SK-N-SH (cell line): Measurements from ENCODE around the gene GRP. TPM values are rescaled to one million over a fixed set of nuclear protein-coding genes. Genes with fewer than 3 reads are reported as not detected.

Experiments
- CTCF ChIA-PET: fragments of 300-600, 350-600 bp; formaldehyde crosslinking; extraction: SDS; loops from one replicate; lab custom pipeline; 2021; lab: Yijun Ruan, JAX
- POLR2A ChIA-PET: fragments of 350-600 bp; sonication (Branson Sonifier 250); formaldehyde crosslinking; extraction: SDS; loops from one replicate; lab custom pipeline; 2020; ENCODE audit warnings: antibody characterized with exemption, inconsistent platforms; lab: Yijun Ruan, JAX
- DNase-seq: peaks from one replicate; pipeline ENCODE4 v3.0.0; 2012
- H2AFZ ChIP-seq: fragments of 200-600 bp; sonication (generic); 2 replicates; pipeline ENCODE4 v1.8.1; 2016; ENCODE audit warnings: antibody characterized with exemption, mild to moderate bottlenecking, low read depth
- H3F3A ChIP-seq: fragments of 200-600 bp; sonication (generic); replicated peaks from 2 replicates; pipeline ENCODE3; 2016; ENCODE audit warnings: antibody characterized with exemption, mild to moderate bottlenecking; ENCODE audit not compliant: insufficient read depth
- H3K27ac ChIP-seq, 2 experiments: fragments of 200-500 bp in 1 of 2; fragments of 200-600 bp in 1 of 2; sonication (Bioruptor generic) in 1 of 2; sonication (generic), shearing (Covaris generic) in 1 of 2; 2 replicates each; pipeline versions ENCODE4 v1.5.1 to v1.6.1; 2014 to 2016; ENCODE audit warnings: low read depth in 2 of 2, inconsistent platforms in 1 of 2, low read length in 1 of 2, mild to moderate bottlenecking in 1 of 2, mixed read lengths in 1 of 2
- H3K27me3 ChIP-seq: fragments of 200-600 bp; sonication (generic), shearing (Covaris generic); 2 replicates; pipeline ENCODE4 v1.6.1; 2016; ENCODE audit warnings: mixed run types; ENCODE audit not compliant: insufficient read depth
- H3K36me3 ChIP-seq, 2 experiments: fragments of 200-500 bp in 1 of 2; fragments of 200-600 bp in 1 of 2; sonication (Bioruptor generic) in 1 of 2; sonication (generic) in 1 of 2; replicated peaks in 1 of 2; 2 replicates each; pipeline versions ENCODE3 to v1.5.1; 2014 to 2016; ENCODE audit warnings: low read length in 1 of 2, mild to moderate bottlenecking in 1 of 2; ENCODE audit not compliant: insufficient read depth in 2 of 2, control insufficient read depth in 1 of 2
- H3K4me1 ChIP-seq, 2 experiments: fragments of 200-500 bp in 1 of 2; fragments of 200-600 bp in 1 of 2; sonication (Bioruptor generic) in 1 of 2; sonication (generic), shearing (Covaris generic) in 1 of 2; 2 replicates each; pipeline versions ENCODE4 v1.5.1 to v1.6.1; 2014 to 2016; ENCODE audit warnings: low read depth in 1 of 2, low read length in 1 of 2, mixed run types in 1 of 2; ENCODE audit not compliant: insufficient read depth in 2 of 2, control insufficient read depth in 1 of 2
- H3K4me2 ChIP-seq: fragments of 200-600 bp; sonication (generic), shearing (Covaris generic); 2 replicates; pipeline ENCODE4 v1.6.1; 2017; ENCODE audit warnings: mixed run types
- H3K4me3 ChIP-seq, 2 experiments: fragments of 200-500 bp in 1 of 2; fragments of 200-600 bp in 1 of 2; sonication (Bioruptor generic) in 1 of 2; sonication (generic), shearing (Covaris generic) in 1 of 2; 2 replicates each; pipeline versions ENCODE4 v1.5.1 to v1.8.1; 2014 to 2016; ENCODE audit warnings: low read depth in 2 of 2, inconsistent platforms in 1 of 2, low read length in 1 of 2, mild to moderate bottlenecking in 1 of 2, mixed read lengths in 1 of 2, moderate library complexity in 1 of 2
- H3K79me2 ChIP-seq: fragments of 200-600 bp; sonication (generic); 2 replicates; pipeline ENCODE4 v1.8.1; 2017; ENCODE audit warnings: mild to moderate bottlenecking; ENCODE audit not compliant: insufficient read depth
- H3K9ac ChIP-seq: fragments of 200-600 bp; sonication (generic); 2 replicates; pipeline ENCODE4 v1.6.1; 2017; ENCODE audit warnings: mixed run types
- H3K9me2 ChIP-seq: fragments of 200-600 bp; sonication (generic); 2 replicates; pipeline ENCODE4 v1.6.1; 2017; ENCODE audit warnings: mixed run types
- H3K9me3 ChIP-seq: fragments of 200-600 bp; sonication (generic); 2 replicates; pipeline ENCODE4 v1.6.1; 2017; ENCODE audit warnings: mixed run types, mild to moderate bottlenecking, moderate library complexity
- H4K20me1 ChIP-seq: fragments of 200-600 bp; sonication (generic); 2 replicates; pipeline ENCODE4 v1.6.1; 2017; ENCODE audit warnings: mild to moderate bottlenecking, mixed run types; ENCODE audit not compliant: insufficient read depth
- CHD2 ChIP-seq: fragments of 150-350 bp; IDR thresholded peaks from 2 replicates; pipeline ENCODE4 v1.6.1; 2018; ENCODE audit warnings: low read length; ENCODE audit not compliant: partially characterized antibody
- ELF1 ChIP-seq: IDR thresholded peaks from 2 replicates; pipeline ENCODE4 v1.4.0; 2012
- EP300 ChIP-seq, 2 experiments: IDR thresholded peaks; 2 replicates each; pipeline versions ENCODE4 v1.4.0 to v1.6.1; 2012; ENCODE audit warnings: borderline replicate concordance in 1 of 2, low read depth in 1 of 2, low read length in 1 of 2
- FOXM1 ChIP-seq: IDR thresholded peaks from 2 replicates; pipeline ENCODE4 v1.4.0; 2012; ENCODE audit warnings: low read depth, mild to moderate bottlenecking
- NFIC ChIP-seq: IDR thresholded peaks from 2 replicates; pipeline ENCODE4 v1.4.0; 2012; ENCODE audit warnings: borderline replicate concordance
- NRF1 ChIP-seq: IDR thresholded peaks from 2 replicates; pipeline ENCODE4 v1.6.1; 2012; ENCODE audit warnings: low read depth, mild to moderate bottlenecking, low read length
- POLR2AphosphoS5 ChIP-seq: IDR thresholded peaks from 2 replicates; pipeline ENCODE4 v1.6.1; 2012; ENCODE audit warnings: low read depth, low read length
- RCOR1 ChIP-seq: fragments of 150-350 bp; IDR thresholded peaks from 2 replicates; pipeline ENCODE4 v1.6.1; 2017; ENCODE audit warnings: antibody characterized with exemption, low read length
- RXRA ChIP-seq: IDR thresholded peaks from 2 replicates; pipeline ENCODE4 v1.4.0; 2012; ENCODE audit warnings: low read depth, mild to moderate bottlenecking, borderline replicate concordance
- SMC3 ChIP-seq: IDR thresholded peaks from 2 replicates; pipeline ENCODE4 v1.6.1; 2012; ENCODE audit warnings: low read depth, low read length, improper control_type of control experiment
- TCF12 ChIP-seq: IDR thresholded peaks from 2 replicates; pipeline ENCODE4 v1.4.0; 2012
- WGBS: methylation state at CpG from one replicate; pipeline ENCODE4 v1.1.6; 2017; ENCODE audit warnings: low lambda C conversion rate; 5-methylcytosine and 5-hydroxymethylcytosine counted together
- polyA plus RNA-seq, 3 experiments: library from polyadenylated mRNA; depleted of rRNA; stranded (reverse); fragments of >200 nt; gene quantifications; 2 replicates each; pipeline ENCODE4 v1.2.3, GENCODE V29; 2012
- TF ChIP-seq, protein P1 (sequence below): IDR thresholded peaks from 2 replicates; pipeline ENCODE4 v1.4.0; 2012; ENCODE audit warnings: low read depth, borderline replicate concordance
- TF ChIP-seq, protein P2 (sequence below): IDR thresholded peaks from 2 replicates; pipeline ENCODE4 v1.4.0; 2012; ENCODE audit warnings: low read depth
- TF ChIP-seq, protein P3 (sequence below): IDR thresholded peaks from 2 replicates; pipeline ENCODE4; 2012

GRP gene
- polyA plus RNA-seq, 1 of the 3 experiments (the other 2 are of a cell fraction), result 2.8 TPM

DNA sequence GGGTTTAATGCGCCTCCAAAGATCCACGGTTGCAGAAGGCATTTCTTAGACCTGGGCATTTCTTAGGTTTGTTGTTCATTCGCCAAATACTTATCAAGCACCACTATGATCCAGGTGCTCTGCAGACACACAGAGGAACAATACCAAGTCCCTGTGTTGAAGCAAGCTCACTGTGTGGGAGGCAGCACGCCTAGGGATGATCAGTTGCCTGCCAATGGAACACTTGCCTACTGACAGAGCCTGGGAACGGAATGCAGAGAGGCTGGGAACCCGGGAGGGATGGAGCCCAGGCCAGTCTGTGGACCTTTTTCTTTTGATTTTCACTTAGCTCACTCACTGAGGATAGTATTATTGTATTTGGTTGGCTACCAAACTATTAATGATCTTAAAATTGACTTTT, 1.9 kb upstream of the GRP start:
- Histone ChIP-seq H3K27ac (no peak overlapping the region), H4K20me1 (no peaks in the 10 kb centered on the region), H3K4me1 (peaks cover 0 to 5% of the 10 kb centered on the region in 2 experiments; a peak in 1 of 4 replicates), H3K36me3 (no peaks in the 10 kb centered on the region), H3K9me2 (no peaks in the 10 kb centered on the region), H3K9ac (no peak overlapping the region), H3K4me3 (no peak overlapping the region), H3F3A (no peaks in the 10 kb centered on the region), H2AFZ (no peak overlapping the region), H3K9me3 (no peaks in the 10 kb centered on the region), H3K27me3 (peaks cover 59% of the 10 kb centered on the region), H3K4me2 (no peak overlapping the region), H3K79me2 (no peaks in the 10 kb centered on the region)
- 46% methylated on average over 6 of the region's 6 CpGs for WGBS
- no peak for TF ChIP-seq POLR2AphosphoS5
- TF ChIP-seq NFIC, result no peak
- TF ChIP-seq RCOR1, result no peak
- TF ChIP-seq, protein P1, sequence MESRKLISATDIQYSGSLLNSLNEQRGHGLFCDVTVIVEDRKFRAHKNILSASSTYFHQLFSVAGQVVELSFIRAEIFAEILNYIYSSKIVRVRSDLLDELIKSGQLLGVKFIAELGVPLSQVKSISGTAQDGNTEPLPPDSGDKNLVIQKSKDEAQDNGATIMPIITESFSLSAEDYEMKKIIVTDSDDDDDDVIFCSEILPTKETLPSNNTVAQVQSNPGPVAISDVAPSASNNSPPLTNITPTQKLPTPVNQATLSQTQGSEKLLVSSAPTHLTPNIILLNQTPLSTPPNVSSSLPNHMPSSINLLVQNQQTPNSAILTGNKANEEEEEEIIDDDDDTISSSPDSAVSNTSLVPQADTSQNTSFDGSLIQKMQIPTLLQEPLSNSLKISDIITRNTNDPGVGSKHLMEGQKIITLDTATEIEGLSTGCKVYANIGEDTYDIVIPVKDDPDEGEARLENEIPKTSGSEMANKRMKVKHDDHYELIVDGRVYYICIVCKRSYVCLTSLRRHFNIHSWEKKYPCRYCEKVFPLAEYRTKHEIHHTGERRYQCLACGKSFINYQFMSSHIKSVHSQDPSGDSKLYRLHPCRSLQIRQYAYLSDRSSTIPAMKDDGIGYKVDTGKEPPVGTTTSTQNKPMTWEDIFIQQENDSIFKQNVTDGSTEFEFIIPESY, result no peak
- no peak for TF ChIP-seq FOXM1
- no peak for TF ChIP-seq EP300 (IDR thresholded peaks at IDR 0.05; ENCODE audit: borderline replicate concordance in 1 of 2, low read depth in 1 of 2, low read length in 1 of 2)
- TF ChIP-seq RXRA, result no peak
- POLR2A ChIA-PET, result no interaction called here
- CTCF ChIA-PET, result interaction anchor here (1.2 kb wide), 1 partner anchor 31 kb away, joined by 3 read pairs; no protein-coding TSS in a partner anchor
- no peak for DNase-seq

DNA sequence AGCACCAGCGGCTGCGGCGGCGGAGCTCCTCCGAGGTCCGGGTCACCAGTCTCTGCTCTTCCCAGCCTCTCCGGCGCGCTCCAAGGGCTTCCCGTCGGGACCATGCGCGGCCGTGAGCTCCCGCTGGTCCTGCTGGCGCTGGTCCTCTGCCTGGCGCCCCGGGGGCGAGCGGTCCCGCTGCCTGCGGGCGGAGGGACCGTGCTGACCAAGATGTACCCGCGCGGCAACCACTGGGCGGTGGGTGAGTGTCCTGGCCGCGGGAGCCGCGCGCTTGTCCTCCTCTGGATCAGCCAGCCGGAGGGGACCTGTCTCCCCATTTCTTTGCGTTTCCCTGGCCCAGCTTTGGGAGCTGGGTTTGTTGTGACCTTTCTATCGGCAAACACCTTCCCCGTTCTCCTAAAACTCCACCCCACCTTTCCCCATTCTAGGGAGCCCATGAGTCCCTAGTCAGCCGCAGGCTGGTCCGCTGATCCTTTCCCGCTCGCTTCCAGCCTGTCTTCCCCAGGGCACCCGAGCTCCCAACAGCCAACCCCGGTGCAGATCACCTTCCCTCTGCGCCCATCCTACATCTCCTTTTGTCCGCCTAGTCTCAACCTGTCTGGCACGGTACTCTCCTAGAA, 316 bp downstream of the GRP start:
- WGBS, result 10% methylated on average over 11 of the region's 46 CpGs
- ChIA-PET CTCF (interaction anchor here (1.2 to 4.1 kb wide), 5 partner anchors 9 to 182 kb away, joined by 3 to 16 read pairs (median 7); no protein-coding TSS in a partner anchor), POLR2A (no interaction called here)
- Histone ChIP-seq H3K9me2 (no peaks in the 10 kb centered on the region), H3F3A (no peaks in the 10 kb centered on the region), H3K4me2 (peak overlapping the region; percentile 87), H3K36me3 (no peaks in the 10 kb centered on the region), H2AFZ (no peak overlapping the region), H4K20me1 (no peaks in the 10 kb centered on the region), H3K4me1 (peaks cover 0 to 5% of the 10 kb centered on the region in 2 experiments; a peak in 1 of 4 replicates), H3K79me2 (no peaks in the 10 kb centered on the region)
- peak; percentile 59 for DNase-seq
- no peak for TF ChIP-seq ELF1
- no peak for TF ChIP-seq NRF1
- no peak for TF ChIP-seq SMC3
- TF ChIP-seq, protein P2, sequence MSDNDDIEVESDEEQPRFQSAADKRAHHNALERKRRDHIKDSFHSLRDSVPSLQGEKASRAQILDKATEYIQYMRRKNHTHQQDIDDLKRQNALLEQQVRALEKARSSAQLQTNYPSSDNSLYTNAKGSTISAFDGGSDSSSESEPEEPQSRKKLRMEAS, result no peak
- TF ChIP-seq, protein P3, sequence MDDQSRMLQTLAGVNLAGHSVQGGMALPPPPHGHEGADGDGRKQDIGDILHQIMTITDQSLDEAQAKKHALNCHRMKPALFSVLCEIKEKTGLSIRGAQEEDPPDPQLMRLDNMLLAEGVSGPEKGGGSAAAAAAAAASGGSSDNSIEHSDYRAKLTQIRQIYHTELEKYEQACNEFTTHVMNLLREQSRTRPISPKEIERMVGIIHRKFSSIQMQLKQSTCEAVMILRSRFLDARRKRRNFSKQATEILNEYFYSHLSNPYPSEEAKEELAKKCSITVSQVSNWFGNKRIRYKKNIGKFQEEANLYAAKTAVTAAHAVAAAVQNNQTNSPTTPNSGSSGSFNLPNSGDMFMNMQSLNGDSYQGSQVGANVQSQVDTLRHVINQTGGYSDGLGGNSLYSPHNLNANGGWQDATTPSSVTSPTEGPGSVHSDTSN, result no peak
- no peak for TF ChIP-seq TCF12
- TF ChIP-seq RXRA, result no peak
- TF ChIP-seq CHD2, result no peak
- TF ChIP-seq, all 33 proteins: peak for 0
- H3K27me3 ChIP-seq, result peaks cover 55% of the 10 kb centered on the region
- H3K4me3 ChIP-seq, result peak overlapping the region; percentile 32 to 65
- no peak overlapping the region for H3K27ac ChIP-seq
- H3K9me3 ChIP-seq, result no peaks in the 10 kb centered on the region
- no peak overlapping the region for H3K9ac ChIP-seq
